ENCODE results near the gene HERC2. TPM values are rescaled to one million over a fixed set of nuclear protein-coding genes. Genes with fewer than 3 reads are reported as not detected.

Gene HERC2
- polyA plus RNA-seq, 1 of the 3 experiments (the other 2 are of a cell fraction) = 22.3 TPM

GRCh38 chr15:28181366-28181765 lies 140.6 kb downstream of the HERC2 start:
- 93% methylated on average over 2 of the region's 2 CpGs for WGBS (ENCODE audit: low lambda C conversion rate)
- no peaks in the 10 kb centered on the region for H3K27me3 ChIP-seq (ENCODE audit: insufficient read depth)
- H4K20me1 ChIP-seq (ENCODE audit: insufficient read depth) = no peaks in the 10 kb centered on the region
- ChIA-PET CTCF (no interaction called here), POLR2A (no interaction called here)
- no peak overlapping the region for H3K4me2 ChIP-seq
- no peak overlapping the region for H2AFZ ChIP-seq (ENCODE audit: low read depth)
- DNase-seq = no peak
- TF ChIP-seq, protein P1, sequence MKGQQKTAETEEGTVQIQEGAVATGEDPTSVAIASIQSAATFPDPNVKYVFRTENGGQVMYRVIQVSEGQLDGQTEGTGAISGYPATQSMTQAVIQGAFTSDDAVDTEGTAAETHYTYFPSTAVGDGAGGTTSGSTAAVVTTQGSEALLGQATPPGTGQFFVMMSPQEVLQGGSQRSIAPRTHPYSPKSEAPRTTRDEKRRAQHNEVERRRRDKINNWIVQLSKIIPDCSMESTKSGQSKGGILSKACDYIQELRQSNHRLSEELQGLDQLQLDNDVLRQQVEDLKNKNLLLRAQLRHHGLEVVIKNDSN (IDR thresholded peaks at IDR 0.05; ENCODE audit: borderline replicate concordance, low read depth) = no peak
- no peak for TF ChIP-seq PBX3 (IDR thresholded peaks at IDR 0.05)
- TF ChIP-seq POLR2AphosphoS5 (IDR thresholded peaks at IDR 0.05; ENCODE audit: low read depth, low read length) = no peak
- no peak for TF ChIP-seq RAD21 (IDR thresholded peaks at IDR 0.05; ENCODE audit: low read length)
- no peak for TF ChIP-seq RFX5 (IDR thresholded peaks at IDR 0.05; ENCODE audit: low read length)
- TF ChIP-seq FOXM1 (IDR thresholded peaks at IDR 0.05; ENCODE audit: low read depth) = no peak
- TF ChIP-seq, protein P2, sequence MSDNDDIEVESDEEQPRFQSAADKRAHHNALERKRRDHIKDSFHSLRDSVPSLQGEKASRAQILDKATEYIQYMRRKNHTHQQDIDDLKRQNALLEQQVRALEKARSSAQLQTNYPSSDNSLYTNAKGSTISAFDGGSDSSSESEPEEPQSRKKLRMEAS (IDR thresholded peaks at IDR 0.05; ENCODE audit: low read depth) = no peak
- TF ChIP-seq SMC3 (IDR thresholded peaks at IDR 0.05; ENCODE audit: low read depth, low read length) = no peak
- TF ChIP-seq YY1 (IDR thresholded peaks at IDR 0.05; ENCODE audit: low read depth) = no peak
- TF ChIP-seq GATA2 (CRISPR knock-in tag; IDR thresholded peaks at IDR 0.05) = no peak
- TF ChIP-seq FOSL2 (IDR thresholded peaks at IDR 0.05; ENCODE audit: borderline replicate concordance, low read depth) = no peak
- TF ChIP-seq MXI1 (IDR thresholded peaks at IDR 0.05; ENCODE audit: low read depth, low read length) = no peak
- no peak for TF ChIP-seq EP300 (IDR thresholded peaks at IDR 0.05; ENCODE audit: borderline replicate concordance in 1 of 2, low read depth in 1 of 2, low read length in 1 of 2)
- TF ChIP-seq MEF2A (IDR thresholded peaks at IDR 0.05; ENCODE audit: borderline replicate concordance, low read depth) = no peak
- TF ChIP-seq FOXJ3 (CRISPR knock-in tag; IDR thresholded peaks at IDR 0.05) = no peak
- TF ChIP-seq GABPA (IDR thresholded peaks at IDR 0.05; ENCODE audit: low read depth) = no peak
- no peak for TF ChIP-seq JUND (IDR thresholded peaks at IDR 0.05)
- no peak for TF ChIP-seq RCOR1 (IDR thresholded peaks at IDR 0.05; ENCODE audit: low read length)
- H3K36me3 ChIP-seq (replicated peaks in 1 of 2; ENCODE audit: control insufficient read depth in 1 of 2, insufficient read depth in 2 of 2, low read length in 1 of 2) = peaks cover 22 to 70% of the 10 kb centered on the region in 2 experiments
- no peak overlapping the region for H3K4me3 ChIP-seq (ENCODE audit: low read depth in 2 of 2, low read length in 1 of 2)
- no peaks in the 10 kb centered on the region; a peak in 1 of 4 replicates for H3K4me1 ChIP-seq (ENCODE audit: control insufficient read depth in 1 of 2, insufficient read depth in 2 of 2, low read depth in 1 of 2, low read length in 1 of 2)
- H3F3A ChIP-seq (replicated peaks; ENCODE audit: insufficient read depth) = no peaks in the 10 kb centered on the region
- no peaks in the 10 kb centered on the region for H3K9me3 ChIP-seq
- H3K9me2 ChIP-seq = no peaks in the 10 kb centered on the region
- no peaks in the 10 kb centered on the region for H3K79me2 ChIP-seq (ENCODE audit: insufficient read depth)
- H3K27ac ChIP-seq (ENCODE audit: low read depth in 2 of 2, low read length in 1 of 2) = no peak overlapping the region
- no peak overlapping the region for H3K9ac ChIP-seq

- 96% methylated on average over 4 of the region's 4 CpGs for WGBS (ENCODE audit: low lambda C conversion rate)
- H3K9ac ChIP-seq = no peak overlapping the region
- no peaks in the 10 kb centered on the region for H3K79me2 ChIP-seq (ENCODE audit: insufficient read depth)
- no peak overlapping the region for H2AFZ ChIP-seq (ENCODE audit: low read depth)
- no peaks in the 10 kb centered on the region for H3K27me3 ChIP-seq (ENCODE audit: insufficient read depth)
- no peak overlapping the region for H3K4me3 ChIP-seq (ENCODE audit: low read depth in 2 of 2, low read length in 1 of 2)
- peaks cover 0 to 3% of the 10 kb centered on the region in 2 experiments; a peak in 1 of 4 replicates for H3K4me1 ChIP-seq (ENCODE audit: control insufficient read depth in 1 of 2, insufficient read depth in 2 of 2, low read depth in 1 of 2, low read length in 1 of 2)
- H3K27ac ChIP-seq (ENCODE audit: low read depth in 2 of 2, low read length in 1 of 2) = no peak overlapping the region
- peaks cover 27 to 74% of the 10 kb centered on the region in 2 experiments for H3K36me3 ChIP-seq (replicated peaks in 1 of 2; ENCODE audit: control insufficient read depth in 1 of 2, insufficient read depth in 2 of 2, low read length in 1 of 2)
- H3K4me2 ChIP-seq = no peak overlapping the region
- no peaks in the 10 kb centered on the region for H3F3A ChIP-seq (replicated peaks; ENCODE audit: insufficient read depth)
- no peaks in the 10 kb centered on the region for H4K20me1 ChIP-seq (ENCODE audit: insufficient read depth)
- H3K9me2 ChIP-seq = no peaks in the 10 kb centered on the region
- ChIA-PET POLR2A (no interaction called here), CTCF (interaction anchor here (1.1 to 2.1 kb wide), 3 partner anchors 12 to 56 kb away, joined by 3 to 4 read pairs (median 4); no protein-coding TSS in a partner anchor)
- DNase-seq = no peak
- H3K9me3 ChIP-seq = no peaks in the 10 kb centered on the region
- no peak for TF ChIP-seq TEAD4 (IDR thresholded peaks at IDR 0.05; ENCODE audit: borderline replicate concordance, insufficient read depth)
- TF ChIP-seq RFX5 (IDR thresholded peaks at IDR 0.05; ENCODE audit: low read length) = no peak
- no peak for TF ChIP-seq REST (IDR thresholded peaks at IDR 0.05; ENCODE audit: low read depth, low read length)
- TF ChIP-seq, protein P1 (IDR thresholded peaks at IDR 0.05; ENCODE audit: borderline replicate concordance, low read depth) = no peak
- TF ChIP-seq FOSL2 (IDR thresholded peaks at IDR 0.05; ENCODE audit: borderline replicate concordance, low read depth) = no peak
- no peak for TF ChIP-seq RAD21 (IDR thresholded peaks at IDR 0.05; ENCODE audit: low read length)
- no peak for TF ChIP-seq JUND (IDR thresholded peaks at IDR 0.05)
- no peak for TF ChIP-seq FOXM1 (IDR thresholded peaks at IDR 0.05; ENCODE audit: low read depth)
- TF ChIP-seq MEF2A (IDR thresholded peaks at IDR 0.05; ENCODE audit: borderline replicate concordance, low read depth) = no peak
- no peak for TF ChIP-seq GABPA (IDR thresholded peaks at IDR 0.05; ENCODE audit: low read depth)
- no peak for TF ChIP-seq MXI1 (IDR thresholded peaks at IDR 0.05; ENCODE audit: low read depth, low read length)
- TF ChIP-seq TAF1 (IDR thresholded peaks at IDR 0.05; ENCODE audit: borderline replicate concordance, low read depth, low read length) = no peak
- TF ChIP-seq POLR2AphosphoS5 (IDR thresholded peaks at IDR 0.05; ENCODE audit: low read depth, low read length) = no peak
Observed at GRCh38 chr15:28179270-28179669, 142.7 kb downstream of the HERC2 start.

Data from SK-N-SH (cell line).